GM19463 (cell line): ENCODE measurements around the gene CDK15.
A peak's percentile ranks its signal among the peaks of the same experiment; 100 is the strongest.
"Not testable (repeated sequence)": the region's sequence is repeated elsewhere in the genome, so short reads cannot be mapped to it uniquely, and the experiment has no call there.

Source experiments
- ATAC-seq: cut with Tn5 transposase; IDR thresholded peaks from one replicate; pipeline ENCODE4 v1.9.1; 2021; ENCODE audit warnings: mild to moderate bottlenecking, moderate library complexity; ENCODE audit not compliant: unreplicated experiment

Gene CDK15

DNA sequence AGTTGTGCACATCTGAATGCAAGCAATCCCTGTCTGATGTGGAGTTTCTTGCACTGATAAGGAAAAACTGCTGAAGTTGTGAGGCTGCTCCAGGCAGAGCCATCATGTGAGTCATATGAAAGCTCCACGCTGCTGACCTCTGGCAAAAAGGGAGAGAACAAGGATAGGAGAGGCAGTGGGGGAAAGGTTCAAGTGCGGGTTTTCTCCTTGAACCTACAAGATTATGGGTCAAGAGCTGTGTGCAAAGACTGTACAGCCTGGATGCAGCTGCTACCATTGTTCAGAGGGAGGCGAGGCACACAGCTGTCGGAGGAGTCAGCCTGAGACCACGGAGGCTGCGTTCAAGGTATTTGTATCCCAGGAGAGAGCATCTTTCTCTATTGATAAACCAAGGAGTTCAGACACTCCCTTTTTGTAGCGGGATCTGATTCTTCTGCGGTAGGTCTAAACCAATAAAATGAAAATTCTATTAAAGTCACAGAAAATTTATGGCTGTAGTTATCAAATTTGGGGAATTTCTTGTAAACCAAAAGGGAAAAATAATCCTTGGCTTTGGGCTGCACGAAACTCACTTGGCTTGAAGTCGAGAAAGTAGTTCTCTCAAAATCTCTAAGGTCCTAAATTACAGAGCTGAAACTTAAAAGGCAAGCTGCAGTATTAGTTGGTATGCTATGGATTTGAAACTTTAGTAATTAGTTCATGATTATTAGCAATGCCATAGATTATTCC lies at the start of gene CDK15:
Gene CDK15 (plus strand): TSS at position 96 of the 729 bp plus-strand sequence. CDS start 128 bp downstream, at position 224.
- ATAC-seq = no peak

GRCh38 chr2:201758234-201758633 lies 48.1 kb upstream of the CDK15 start:
- ATAC-seq = no peak

GRCh38 chr2:201758873-201759272 lies 47.5 kb upstream of the CDK15 start:
- ATAC-seq = no peak

- no peak for ATAC-seq
These were observed 46.8 kb upstream of the CDK15 start for GRCh38 chr2:201759567-201759966.

DNA sequence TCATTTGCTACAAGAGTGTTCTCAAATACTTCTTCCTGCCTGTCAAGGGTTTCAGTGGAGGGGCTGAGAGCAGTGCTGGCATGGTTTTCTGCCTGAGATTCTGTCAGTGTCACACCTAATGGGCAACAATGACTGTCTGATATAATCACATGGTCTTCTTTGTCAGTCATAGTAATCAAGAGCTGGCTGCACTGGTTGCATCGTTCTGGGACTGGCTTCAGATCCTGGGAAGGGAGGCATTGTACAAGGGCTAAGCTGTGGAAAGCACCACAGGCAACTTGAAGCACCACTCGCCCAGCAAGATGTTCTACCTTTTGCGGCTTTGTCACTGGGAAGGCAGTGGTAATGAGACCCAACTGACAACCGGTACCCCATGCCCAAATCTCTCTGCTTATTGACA lies 45.2 kb upstream of the CDK15 start:
- no peak for ATAC-seq

DNA sequence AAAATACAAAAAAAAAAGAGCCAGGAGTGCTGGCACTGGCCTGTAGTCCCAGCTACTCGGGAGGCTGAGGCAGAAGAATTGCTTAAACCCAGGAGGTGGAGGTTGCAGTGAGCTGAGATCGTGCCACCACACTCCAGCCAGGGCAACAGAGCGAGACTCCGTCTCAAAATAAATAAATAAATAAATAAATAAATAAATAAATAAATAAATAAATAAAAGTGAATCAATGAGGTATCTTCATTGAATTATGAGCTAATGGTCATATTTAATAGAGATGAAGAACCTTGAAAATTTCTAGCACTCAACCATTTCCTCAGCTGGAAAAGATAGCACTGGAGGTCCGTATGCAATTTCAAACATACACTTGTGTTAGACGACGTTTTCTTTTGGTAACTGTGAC lies 41.9 kb upstream of the CDK15 start:
- not testable (repeated sequence) for ATAC-seq

GRCh38 chr2:201765799-201766198 lies 40.5 kb upstream of the CDK15 start:
- ATAC-seq = no peak

GRCh38 chr2:201768918-201769317 lies 37.4 kb upstream of the CDK15 start:
- no peak for ATAC-seq

DNA sequence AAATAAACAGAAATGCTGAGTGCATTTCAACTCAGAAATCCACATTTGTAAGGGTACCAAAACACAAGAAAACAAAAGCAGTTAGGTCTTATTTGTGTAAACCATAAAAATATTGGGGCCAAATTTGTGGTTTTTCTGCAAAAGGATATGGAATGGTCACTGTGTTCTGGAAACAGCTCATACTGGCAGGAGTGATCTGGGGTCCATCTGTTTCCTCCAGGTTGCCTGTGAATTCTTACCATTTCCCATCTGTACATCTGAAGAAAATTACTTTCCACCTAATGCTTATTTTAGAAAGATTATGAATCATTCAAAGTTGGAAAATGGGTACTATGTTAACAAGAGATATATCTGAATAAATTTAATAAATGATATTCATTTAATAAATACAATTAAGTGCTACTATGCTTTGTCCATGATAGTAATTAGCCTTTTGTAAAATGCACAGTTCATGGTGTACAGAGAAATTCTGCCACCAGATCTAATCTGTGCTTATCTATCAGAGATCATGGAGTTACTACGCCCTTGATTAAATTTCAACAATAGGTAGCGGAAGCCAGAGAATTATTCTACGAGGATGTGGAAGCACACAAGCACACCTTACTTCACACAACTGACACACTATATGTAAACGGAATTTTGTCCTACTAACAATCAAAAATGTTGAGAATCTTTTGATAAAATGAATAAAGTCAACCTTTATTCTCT lies 36.5 kb upstream of the CDK15 start:
- no peak for ATAC-seq

DNA sequence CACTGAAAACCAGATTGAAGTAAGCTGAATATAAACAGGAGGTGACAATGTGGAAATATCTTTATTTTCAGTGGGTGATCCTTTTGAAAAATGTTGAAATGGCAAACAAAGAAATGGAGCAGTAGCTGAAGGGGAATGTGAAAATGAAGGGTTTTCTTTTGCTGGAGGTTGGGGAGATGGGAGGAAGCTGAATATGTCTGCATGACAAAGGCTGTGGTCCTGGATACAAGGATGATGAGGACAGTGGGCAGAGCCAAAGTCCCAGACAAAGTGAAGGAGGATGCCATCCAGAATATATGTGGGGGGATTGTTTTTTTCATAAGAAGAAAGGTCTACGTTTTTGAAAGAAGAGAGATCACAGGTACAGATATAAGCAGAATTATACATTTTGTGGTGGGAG lies 32.3 kb upstream of the CDK15 start:
- ATAC-seq = no peak

DNA sequence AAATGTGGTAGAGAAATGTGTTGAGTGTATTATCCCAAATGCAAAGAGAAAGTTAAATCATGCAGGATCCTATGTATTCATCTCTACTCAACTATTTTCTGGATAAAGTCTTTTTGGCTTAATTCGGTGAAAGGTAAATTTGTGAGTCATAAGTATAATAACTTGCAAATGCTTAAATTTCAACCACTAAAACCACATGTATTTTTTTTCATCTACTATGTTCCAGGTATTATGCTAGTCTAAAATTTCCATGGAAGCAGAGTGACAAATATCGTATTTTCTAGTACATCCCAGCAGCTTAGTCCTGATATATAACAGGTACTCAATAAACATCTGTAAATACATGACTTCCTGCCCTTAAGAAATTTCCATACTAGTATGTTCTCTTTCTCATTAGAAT lies 31.8 kb upstream of the CDK15 start:
- ATAC-seq = no peak

GRCh38 chr2:201775326-201775725 lies 31.0 kb upstream of the CDK15 start:
- ATAC-seq = no peak

DNA sequence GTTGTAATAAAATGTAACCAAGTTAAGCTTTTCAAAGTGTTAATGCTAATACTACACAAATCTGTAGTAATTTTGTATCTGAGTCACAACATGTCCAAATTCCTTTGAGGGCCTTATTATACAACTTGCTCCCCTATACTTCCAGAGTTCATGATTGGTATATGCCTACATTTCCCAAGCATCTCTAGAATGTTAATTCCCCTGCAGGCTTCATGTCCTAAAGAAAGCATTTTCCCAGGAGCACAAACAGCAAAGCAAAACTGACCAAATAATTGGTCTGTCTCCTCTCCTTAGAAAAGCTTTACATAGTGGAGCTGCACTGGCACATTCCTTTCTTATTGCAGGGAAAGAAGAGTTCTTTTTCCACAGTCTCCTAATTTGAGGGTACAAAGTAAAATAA lies 29.3 kb upstream of the CDK15 start:
- ATAC-seq = no peak

- no peak for ATAC-seq
These were observed 28.5 kb upstream of the CDK15 start for GRCh38 chr2:201777869-201778268.

DNA sequence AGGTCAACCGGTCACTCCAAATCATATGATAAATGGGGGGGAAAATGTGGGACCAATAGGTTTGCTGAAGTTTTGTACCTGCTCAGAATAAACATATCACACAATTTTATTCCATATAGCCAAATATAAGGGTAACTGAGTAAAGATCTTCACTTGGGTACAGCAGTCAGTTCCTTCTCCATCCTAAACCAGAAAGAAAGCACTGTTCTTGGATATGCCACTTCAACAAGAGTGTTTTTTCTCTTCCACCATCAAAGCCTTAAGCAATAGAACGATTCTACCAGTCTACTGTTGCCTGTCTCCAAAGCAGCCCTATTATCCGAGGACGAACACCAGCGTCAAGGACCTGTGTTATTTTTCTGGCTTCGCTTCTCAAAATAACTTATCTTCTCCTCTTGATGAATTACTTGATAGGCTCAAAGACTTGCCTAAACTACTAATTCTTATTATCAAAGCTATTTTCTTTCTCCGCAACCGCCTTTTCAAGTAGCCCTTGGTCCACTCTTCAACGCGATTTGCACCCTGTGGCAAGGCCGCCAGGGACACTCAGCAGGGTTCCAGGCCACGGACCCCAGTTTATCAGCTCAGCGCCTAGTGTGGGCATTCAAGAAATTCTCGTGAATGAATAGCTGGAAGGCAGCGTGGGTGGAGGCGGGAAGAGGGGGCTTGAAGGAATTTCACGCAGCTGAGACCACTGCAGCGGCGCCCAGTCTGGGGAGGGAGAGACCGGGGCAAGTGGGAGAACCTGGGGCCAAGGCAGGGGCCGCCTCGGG lies 26.2 kb upstream of the CDK15 start:
- no peak for ATAC-seq

DNA sequence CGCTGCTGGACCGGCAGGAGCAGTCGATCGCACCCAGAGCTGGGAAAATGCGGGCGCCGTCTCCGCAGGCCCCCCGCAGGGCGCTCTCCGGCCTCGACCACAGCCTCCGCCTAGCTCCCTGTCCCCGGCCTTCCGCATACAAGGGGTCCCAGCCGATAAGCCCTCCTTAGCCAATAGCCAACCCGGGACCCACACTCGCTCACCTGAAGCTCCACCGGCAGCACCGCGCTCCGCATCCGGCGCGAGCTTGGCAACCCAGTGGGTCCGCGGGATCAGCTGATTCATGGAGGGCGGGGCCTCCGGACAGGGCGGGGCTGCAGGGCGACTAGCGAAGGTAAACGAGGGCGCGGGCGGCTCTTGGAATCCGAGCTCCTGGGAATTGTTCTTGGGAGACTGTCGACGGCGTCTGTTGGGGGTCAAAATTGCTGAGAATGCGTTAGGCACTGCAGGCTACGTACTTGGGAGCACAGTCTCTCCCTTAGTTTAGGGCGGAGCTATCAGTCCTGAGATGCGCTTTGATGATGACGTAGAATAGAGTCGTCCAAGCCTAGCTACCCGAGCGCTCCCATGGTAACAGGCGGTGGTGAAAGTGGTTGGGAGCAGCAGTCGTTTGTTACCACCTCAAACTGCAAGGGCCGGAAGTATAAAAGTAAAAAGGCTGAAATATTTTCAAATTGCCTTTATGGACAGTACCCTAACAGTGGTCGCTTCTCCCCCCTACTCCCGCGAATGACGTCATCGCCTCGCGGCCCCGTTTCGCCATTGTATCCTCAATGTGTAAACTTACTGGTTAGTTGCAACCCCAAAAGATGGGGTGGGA lies 25.5 kb upstream of the CDK15 start, which contains the start of gene ALS2:
Gene ALS2 (minus strand): TSS at position 260 of the 820 bp plus-strand sequence. CDS start 12,048 bp downstream, outside the sequence.
- peak; percentile 94 for ATAC-seq

GRCh38 chr2:201781557-201782051 lies 24.7 kb upstream of the CDK15 start:
- no peak for ATAC-seq

DNA sequence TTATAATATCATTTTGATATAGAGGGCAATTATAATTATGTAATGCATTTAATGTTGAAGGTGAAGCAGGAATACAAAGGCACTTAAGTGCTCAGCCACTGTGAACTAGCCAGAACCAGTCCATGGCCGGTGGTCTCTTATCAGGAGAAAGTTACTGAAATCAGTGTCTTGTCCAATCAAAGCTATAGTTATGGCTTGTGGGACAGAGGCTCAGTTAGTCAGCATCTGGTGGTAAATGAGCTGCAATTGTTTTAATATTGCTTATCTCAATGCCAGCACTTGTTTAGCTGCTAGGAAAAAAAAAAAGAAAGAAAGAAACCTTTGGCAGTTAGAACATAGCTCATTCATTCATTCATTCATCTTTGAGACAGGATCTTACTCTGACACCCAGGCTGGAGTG lies 21.8 kb upstream of the CDK15 start:
- no peak for ATAC-seq

DNA sequence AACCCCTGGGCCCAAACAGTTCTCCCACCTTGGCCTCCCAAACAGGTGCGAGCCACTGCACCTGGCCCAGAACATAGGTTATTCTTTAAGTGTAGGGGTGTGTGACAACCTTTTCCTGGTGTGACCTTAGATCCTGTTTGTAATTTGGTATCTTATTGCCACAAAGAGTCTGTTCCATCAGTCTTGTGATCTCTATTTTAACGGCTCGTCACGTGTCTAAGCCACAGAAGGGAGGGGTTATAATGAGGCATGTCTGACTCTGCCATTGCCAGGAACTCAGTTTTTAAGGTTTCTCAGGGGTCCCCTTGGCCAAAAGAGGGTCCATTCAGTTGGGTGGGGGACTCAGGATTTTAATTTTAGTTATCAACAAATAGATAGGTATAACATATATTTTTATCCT lies 21.2 kb upstream of the CDK15 start:
- no peak for ATAC-seq

DNA sequence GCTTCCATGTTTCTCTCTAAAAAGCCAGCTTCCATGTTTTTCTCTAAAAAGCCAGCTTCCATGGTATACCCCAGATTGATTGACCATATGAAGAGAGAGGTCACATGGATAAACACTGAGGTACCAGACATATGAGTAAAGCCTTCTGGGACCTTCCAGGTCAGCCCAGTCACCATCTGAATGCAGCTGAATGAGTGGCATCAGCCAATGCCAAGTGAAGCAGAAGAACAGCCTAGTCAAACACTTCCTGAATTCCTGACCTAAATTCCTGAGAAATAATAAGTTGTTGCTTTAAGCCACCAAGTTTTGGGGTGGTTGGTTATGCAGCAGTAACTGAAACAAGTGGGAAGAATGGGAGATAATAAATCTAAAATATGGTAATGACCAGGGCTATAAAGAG lies 19.9 kb upstream of the CDK15 start:
- ATAC-seq = no peak

- no peak for ATAC-seq
These were observed 18.0 kb upstream of the CDK15 start for GRCh38 chr2:201788371-201788770.
